Ovary (tissue), 9 donors: Measurements from ENCODE around the gene NAB1. TPM values are rescaled to one million over a fixed set of nuclear protein-coding genes. Genes with fewer than 3 reads are reported as not detected.

Experiments used
- DNase-seq, 5 donors: peaks; one replicate each; pipeline ENCODE4 v3.0.0-alpha.2; 2019 to 2020
- H3K27ac ChIP-seq, 2 donors: fragments of 200-600 bp; one replicate each; pipeline versions ENCODE4 v1.5.1 to v1.8.0; 2019 to 2022
- H3K27me3 ChIP-seq: fragments of 200-600 bp; one replicate; pipeline ENCODE4 v1.8.0; 2022
- H3K36me3 ChIP-seq: fragments of 200-600 bp; sonication (generic); one replicate; pipeline ENCODE4 v1.5.1; 2019
- H3K4me1 ChIP-seq: one replicate; pipeline ENCODE4 v1.8.1; 2013; ENCODE audit warnings: mild to moderate bottlenecking, moderate library complexity; ENCODE audit not compliant: insufficient read depth
- H3K4me3 ChIP-seq: fragments of 200-600 bp; sonication (generic); one replicate; pipeline ENCODE4 v1.5.1; 2017
- H3K9me3 ChIP-seq, 2 donors: fragments of 200-600 bp in 1 of 2; sonication (generic) in 1 of 2; one replicate each; pipeline versions ENCODE4 v1.5.1 to v1.8.1; 2013 to 2019; ENCODE audit warnings: mild to moderate bottlenecking in 1 of 2, moderate library complexity in 1 of 2
- CTCF ChIP-seq, 3 donors: fragments of 450-650 bp in 2 of 3; fragments of 200-600 bp in 1 of 3; IDR thresholded peaks; one replicate each; pipeline versions ENCODE4 v1.5.1 to v1.8.0; 2016 to 2022; ENCODE audit warnings: antibody characterized with exemption in 3 of 3, mild to moderate bottlenecking in 1 of 3
- EP300 ChIP-seq: sonication (generic); formaldehyde crosslinking; IDR thresholded peaks from one replicate; pipeline ENCODE4 v1.6.1; 2017; ENCODE audit warnings: antibody characterized with exemption
- POLR2A ChIP-seq: fragments of 450-650 bp; IDR thresholded peaks from one replicate; pipeline ENCODE4 v1.6.1; 2017; ENCODE audit warnings: antibody characterized with exemption, mild to moderate bottlenecking, moderate library complexity
- WGBS, 3 donors: extraction: QIAGEN DNeasy Blood & Tissue Kit in 1 of 3; methylation state at CpG; one replicate each; pipeline versions ENCODE4 v1.1.5 to v1.1.7; 2013 to 2017; 5-methylcytosine and 5-hydroxymethylcytosine counted together
- intact Hi-C, 4 donors: fragments of 100-400 bp; cut with DNase I; formaldehyde crosslinking; loops; one replicate each; pipeline versions ENCODE4 v1.11.0 to v1.15.1; 2022 to 2023
- polyA plus RNA-seq, 2 donors: library from polyadenylated mRNA; stranded (reverse); fragments of 200-250 nt in 1 of 2; fragments of 350-450 nt in 1 of 2; fragmentation: Illumina TruSeq in 1 of 2; extraction: RNeasy Lipid Tissue Mini Kit (QIAGEN cat#74804) in 1 of 2; gene quantifications; one replicate each; pipeline ENCODE4 v1.2.3, GENCODE V29; 2013 to 2014
- total RNA-seq, 7 donors: library from RNA; depleted of rRNA in 2 of 7; stranded (reverse); fragments of >200 nt in 2 of 7; fragmentation: NEBNext Ultra II Directional in 3 of 7; extraction: Animal tissue kit (Norgen Biotek cat#: 25700) in 3 of 7; gene quantifications; one replicate each; pipeline versions ENCODE4 v1.1.0 to v1.2.4, GENCODE V29; 2016 to 2023
- donor health status: DM: no; HTN: no; CAD: no; lungs with moderate emphysema.
- donor health status: DM: no; HTN: no; CAD: no.
- donor health status: Bipolar disorder and iron deficiency.
- donor health status: DM: yes; HTN: yes; CAD: no.
- donor health status: DM: no; HTN: no; CAD: no.
- donor health status: DM: yes; HTN: yes; CAD: no.

The NAB1 gene
- total and polyA plus RNA-seq, 9 donors: 17.5 to 53.7 (median 39.8) TPM

- no peak overlapping the region for H3K27ac ChIP-seq
- peaks cover 4% of the 10 kb centered on the region for H3K4me1 ChIP-seq
- H3K27me3 ChIP-seq: no peaks in the 10 kb centered on the region
- no peaks in the 10 kb centered on the region for H3K36me3 ChIP-seq
- H3K4me3 ChIP-seq: no peak overlapping the region
- intact Hi-C loops: no loop called here
- DNase-seq: no peak
- TF ChIP-seq CTCF (IDR thresholded peaks at IDR 0.05) (no peak), EP300 (no peak), POLR2A (no peak)
- H3K9me3 ChIP-seq: no peaks in the 10 kb centered on the region
- WGBS, 3 donors: 53 to 60% (median 54%) methylated on average over 1 of the region's 1 CpG
These were observed 11.6 kb upstream of the NAB1 start for GRCh38 chr2:190637281-190637734.

GRCh38 chr2:190637903-190638618 lies 10.8 kb upstream of the NAB1 start:
- TF ChIP-seq POLR2A (no peak), EP300 (no peak), CTCF (IDR thresholded peaks at IDR 0.05) (no peak)
- WGBS, 3 donors: 58 to 67% (median 65%) methylated on average over 8 of the region's 8 CpGs
- H3K27ac ChIP-seq: no peak overlapping the region
- intact Hi-C loops: no loop called here
- H3K9me3 ChIP-seq: no peaks in the 10 kb centered on the region
- peaks cover 4% of the 10 kb centered on the region for H3K4me1 ChIP-seq
- DNase-seq: no peak
- H3K27me3 ChIP-seq: no peaks in the 10 kb centered on the region
- no peaks in the 10 kb centered on the region for H3K36me3 ChIP-seq
- no peak overlapping the region for H3K4me3 ChIP-seq

- Histone ChIP-seq H3K9me3 (no peaks in the 10 kb centered on the region), H3K36me3 (no peaks in the 10 kb centered on the region), H3K27me3 (no peaks in the 10 kb centered on the region), H3K4me1 (peaks cover 4% of the 10 kb centered on the region), H3K4me3 (no peak overlapping the region), H3K27ac (no peak overlapping the region)
- 55 to 60% (median 58%) methylated on average over 1 of the region's 1 CpG for WGBS, 3 donors
- intact Hi-C loops: loop anchor here in 1 of 4 donors (10.0 kb wide), 1 partner anchor 105 kb away; the partner anchor contains the start of gene NEMP2
- TF ChIP-seq CTCF (IDR thresholded peaks at IDR 0.05): no peak
- TF ChIP-seq EP300: no peak
- no peak for TF ChIP-seq POLR2A
- no peak for DNase-seq
These were observed 8.8 kb upstream of the NAB1 start for GRCh38 chr2:190640117-190640516.

GRCh38 chr2:190641469-190641868 lies 7.4 kb upstream of the NAB1 start:
- H3K27me3 ChIP-seq: no peaks in the 10 kb centered on the region
- no peak overlapping the region for H3K4me3 ChIP-seq
- H3K4me1 ChIP-seq: peaks cover 4% of the 10 kb centered on the region
- TF ChIP-seq EP300 (no peak), CTCF (IDR thresholded peaks at IDR 0.05) (no peak), POLR2A (no peak)
- WGBS, 3 donors: 43 to 51% (median 49%) methylated on average over 3 of the region's 3 CpGs
- no peaks in the 10 kb centered on the region for H3K9me3 ChIP-seq
- no peak for DNase-seq
- intact Hi-C loops: loop anchor here in 1 of 4 donors (10.0 kb wide), 1 partner anchor 107 kb away; the partner anchor contains the start of gene NEMP2
- H3K27ac ChIP-seq: no peak overlapping the region
- H3K36me3 ChIP-seq: no peaks in the 10 kb centered on the region
